Neuron (in vitro differentiated cells): ENCODE results near the gene PRR35.

Experiments
- H2AFZ ChIP-seq: one replicate; pipeline ENCODE4 v1.6.1; 2013; ENCODE audit warnings: low read depth, mild to moderate bottlenecking, inconsistent platforms, low read length, moderate library complexity
- H3K27me3 ChIP-seq: one replicate; pipeline ENCODE4 v1.6.1; 2013; ENCODE audit warnings: low read length; ENCODE audit not compliant: insufficient read depth
- H3K36me3 ChIP-seq: one replicate; pipeline ENCODE4 v1.6.1; 2013; ENCODE audit warnings: low read length; ENCODE audit not compliant: insufficient read depth
- H3K4me1 ChIP-seq: one replicate; pipeline ENCODE4 v1.6.1; 2013; ENCODE audit warnings: low read length; ENCODE audit not compliant: insufficient read depth
- H3K4me3 ChIP-seq: 2 replicates; pipeline ENCODE4 v1.5.1; 2013; ENCODE audit warnings: mild to moderate bottlenecking, low read length, moderate library complexity
- H3K9me3 ChIP-seq: one replicate; pipeline ENCODE4 v1.6.1; 2013; ENCODE audit warnings: low read length

Gene PRR35

GRCh38 chr16:533391-534123 lies 26.6 kb upstream of the PRR35 start:
- Histone ChIP-seq H3K4me3 (no peak overlapping the region), H3K27me3 (no peaks in the 10 kb centered on the region), H3K4me1 (peaks cover 9% of the 10 kb centered on the region)

DNA sequence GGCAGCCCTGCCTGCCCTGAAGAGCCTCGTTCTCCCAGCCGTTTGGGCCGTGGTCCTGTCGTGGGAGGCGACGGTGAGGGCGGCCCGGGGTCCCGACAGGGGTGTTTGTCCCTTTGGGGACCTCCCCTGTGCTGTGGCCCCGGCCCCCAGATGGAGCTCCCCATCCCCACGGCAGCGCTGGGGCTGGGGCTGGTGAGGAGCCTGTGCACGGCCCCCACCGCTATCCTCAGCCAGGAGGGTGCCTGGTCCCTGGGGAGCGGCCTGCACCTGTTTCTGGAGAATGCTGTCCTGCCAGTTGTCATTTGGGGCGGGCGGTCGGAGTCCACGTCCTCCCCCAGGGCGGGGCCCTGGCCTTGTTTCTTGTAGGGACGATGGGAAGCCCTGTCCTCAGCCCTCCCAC lies 26.1 kb upstream of the PRR35 start:
- peaks cover 3% of the 10 kb centered on the region for H3K4me1 ChIP-seq
- H3K9me3 ChIP-seq, result no peaks in the 10 kb centered on the region
- no peak overlapping the region for H2AFZ ChIP-seq
- no peak overlapping the region for H3K4me3 ChIP-seq
- peaks cover 11% of the 10 kb centered on the region for H3K36me3 ChIP-seq
- H3K27me3 ChIP-seq, result no peaks in the 10 kb centered on the region

More at GRCh38 chr16:533391-534123, 26.6 kb upstream of the PRR35 start:
- Histone ChIP-seq H2AFZ (no peak overlapping the region), H3K9me3 (no peaks in the 10 kb centered on the region), H3K36me3 (peaks cover 10% of the 10 kb centered on the region)

DNA sequence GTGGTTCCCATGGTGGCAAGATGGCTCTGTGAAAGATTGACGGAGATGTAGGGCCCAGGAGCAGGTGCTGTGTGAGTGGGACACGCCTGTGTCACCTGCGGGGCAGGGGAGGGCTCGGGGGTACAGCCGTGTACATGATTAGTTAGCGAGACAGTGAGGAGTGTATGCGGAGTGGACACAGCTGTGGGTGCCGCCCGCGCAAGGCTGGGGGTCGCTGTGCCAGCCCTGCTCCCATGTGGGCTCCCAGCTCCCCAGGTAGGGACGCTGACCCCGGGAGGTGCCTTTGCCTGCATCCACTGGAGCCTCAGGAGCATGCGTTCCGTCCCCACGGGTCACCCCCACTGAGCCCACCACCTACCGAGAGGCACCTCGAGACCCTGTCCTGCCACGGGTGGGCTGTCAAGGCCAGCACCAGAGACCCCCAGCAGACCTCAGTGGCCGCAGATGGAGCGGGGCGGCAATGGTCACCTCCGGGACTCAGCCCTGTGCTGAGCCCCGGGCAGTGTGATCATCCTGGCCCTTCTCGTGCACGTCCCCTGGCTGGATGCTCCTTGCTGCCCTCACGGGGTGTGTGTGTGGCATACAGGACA lies 25.2 kb upstream of the PRR35 start:
- Histone ChIP-seq H2AFZ (no peak overlapping the region), H3K27me3 (no peaks in the 10 kb centered on the region), H3K4me1 (no peaks in the 10 kb centered on the region), H3K4me3 (no peak overlapping the region), H3K36me3 (peaks cover 11% of the 10 kb centered on the region), H3K9me3 (no peaks in the 10 kb centered on the region)

- Histone ChIP-seq H2AFZ (no peak overlapping the region), H3K4me3 (no peak overlapping the region), H3K27me3 (no peaks in the 10 kb centered on the region)
These were observed 24.5 kb upstream of the PRR35 start for GRCh38 chr16:535446-536405.

GRCh38 chr16:536746-537145 lies 23.4 kb upstream of the PRR35 start:
- peaks cover 11% of the 10 kb centered on the region for H3K36me3 ChIP-seq
- no peaks in the 10 kb centered on the region for H3K27me3 ChIP-seq
- H2AFZ ChIP-seq, result no peak overlapping the region
- H3K4me3 ChIP-seq, result no peak overlapping the region
- no peaks in the 10 kb centered on the region for H3K9me3 ChIP-seq
- no peaks in the 10 kb centered on the region for H3K4me1 ChIP-seq

More at GRCh38 chr16:535446-536405, 24.5 kb upstream of the PRR35 start:
- H3K36me3 ChIP-seq, result peaks cover 11% of the 10 kb centered on the region
- no peaks in the 10 kb centered on the region for H3K4me1 ChIP-seq
- H3K9me3 ChIP-seq, result no peaks in the 10 kb centered on the region

DNA sequence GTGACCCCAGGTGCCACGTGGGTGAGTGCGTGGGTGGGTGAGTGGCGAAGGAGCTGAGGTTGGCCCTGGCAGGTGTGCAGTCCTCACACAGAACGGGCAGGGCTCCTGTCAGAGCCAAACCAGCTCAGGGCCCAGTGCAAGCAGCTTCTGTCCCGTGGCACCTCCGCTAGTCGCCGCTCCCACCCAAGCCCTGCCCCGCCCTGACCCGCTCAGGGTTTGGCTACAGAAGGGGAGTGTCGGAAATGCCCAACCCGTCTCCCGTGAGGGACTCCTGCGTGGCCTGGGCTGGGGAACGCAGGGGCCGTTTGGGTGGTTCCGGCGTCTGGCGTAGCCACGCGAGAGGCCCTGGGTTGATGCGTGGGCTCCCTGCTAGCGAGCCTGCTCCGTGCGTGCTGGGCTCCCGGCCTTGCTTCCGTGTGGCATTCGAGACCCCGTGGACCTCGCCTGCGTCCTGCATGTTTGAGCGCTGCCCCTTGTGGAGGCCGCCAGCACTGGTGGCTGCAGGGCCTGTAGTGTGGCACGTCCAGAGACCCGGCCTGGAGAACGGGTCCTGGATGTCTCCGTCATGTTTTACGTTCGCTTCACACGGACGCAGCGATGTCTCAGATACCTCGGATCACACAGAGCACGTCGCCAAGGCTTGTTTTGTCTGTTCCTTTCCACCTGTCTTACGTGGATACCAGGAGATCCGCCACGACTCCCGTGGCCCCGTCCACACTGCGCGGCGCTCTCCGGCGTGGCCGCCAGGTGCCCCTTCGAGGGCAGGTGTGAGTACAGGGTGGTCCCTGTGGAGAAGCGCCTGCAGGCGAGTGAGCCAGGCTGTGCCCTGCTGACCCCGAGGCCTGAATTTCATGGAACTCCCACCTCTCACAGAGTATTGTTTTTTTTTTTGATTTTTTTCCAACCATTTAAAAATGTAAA lies 22.5 kb upstream of the PRR35 start:
- no peak overlapping the region for H3K4me3 ChIP-seq
- peaks cover 11% of the 10 kb centered on the region for H3K36me3 ChIP-seq
- H3K27me3 ChIP-seq, result no peaks in the 10 kb centered on the region
- H2AFZ ChIP-seq, result no peak overlapping the region
- no peaks in the 10 kb centered on the region for H3K9me3 ChIP-seq
- no peaks in the 10 kb centered on the region for H3K4me1 ChIP-seq

GRCh38 chr16:539901-540530 lies 20.2 kb upstream of the PRR35 start:
- peaks cover 11% of the 10 kb centered on the region for H3K36me3 ChIP-seq
- no peaks in the 10 kb centered on the region for H3K27me3 ChIP-seq
- no peaks in the 10 kb centered on the region for H3K9me3 ChIP-seq
- H3K4me1 ChIP-seq, result no peaks in the 10 kb centered on the region
- H2AFZ ChIP-seq, result no peak overlapping the region
- no peak overlapping the region for H3K4me3 ChIP-seq

DNA sequence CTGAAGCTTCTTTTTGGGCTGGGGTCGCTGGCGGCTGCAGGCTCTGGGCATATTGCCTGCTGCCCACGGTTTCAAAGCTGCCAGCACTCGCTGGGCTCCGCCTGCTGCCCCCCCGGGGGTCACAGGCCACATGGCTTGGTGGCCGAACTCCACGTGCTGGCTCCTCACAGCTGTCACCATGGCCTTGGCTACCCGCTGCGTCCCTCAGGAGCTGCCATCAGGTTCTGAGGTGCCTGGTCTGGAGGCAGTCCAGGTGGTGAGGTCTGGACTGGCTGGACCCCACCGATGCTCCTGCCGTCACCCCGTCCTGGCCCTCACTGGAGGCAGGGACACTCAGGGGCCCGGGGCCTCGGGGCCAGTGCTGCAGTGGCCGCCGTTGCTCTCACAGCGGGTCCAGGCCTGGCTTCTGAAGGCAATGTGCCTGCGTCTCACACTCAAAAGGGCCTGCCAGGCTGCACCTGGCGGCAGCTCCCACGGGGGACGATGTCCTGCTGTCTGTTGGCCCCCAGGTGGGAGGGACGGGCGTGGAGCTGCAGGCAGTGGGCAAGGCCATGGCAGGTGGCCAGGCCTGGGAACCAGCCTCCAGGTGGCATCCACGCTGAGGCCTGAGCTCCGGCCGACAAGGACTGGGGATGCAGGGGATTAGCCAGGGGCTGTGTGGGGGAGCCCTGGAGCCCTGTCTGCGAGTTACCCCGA lies 19.4 kb upstream of the PRR35 start:
- no peaks in the 10 kb centered on the region for H3K9me3 ChIP-seq
- peaks cover 8% of the 10 kb centered on the region for H3K36me3 ChIP-seq
- no peak overlapping the region for H2AFZ ChIP-seq
- no peak overlapping the region for H3K4me3 ChIP-seq
- no peaks in the 10 kb centered on the region for H3K27me3 ChIP-seq
- no peaks in the 10 kb centered on the region for H3K4me1 ChIP-seq

DNA sequence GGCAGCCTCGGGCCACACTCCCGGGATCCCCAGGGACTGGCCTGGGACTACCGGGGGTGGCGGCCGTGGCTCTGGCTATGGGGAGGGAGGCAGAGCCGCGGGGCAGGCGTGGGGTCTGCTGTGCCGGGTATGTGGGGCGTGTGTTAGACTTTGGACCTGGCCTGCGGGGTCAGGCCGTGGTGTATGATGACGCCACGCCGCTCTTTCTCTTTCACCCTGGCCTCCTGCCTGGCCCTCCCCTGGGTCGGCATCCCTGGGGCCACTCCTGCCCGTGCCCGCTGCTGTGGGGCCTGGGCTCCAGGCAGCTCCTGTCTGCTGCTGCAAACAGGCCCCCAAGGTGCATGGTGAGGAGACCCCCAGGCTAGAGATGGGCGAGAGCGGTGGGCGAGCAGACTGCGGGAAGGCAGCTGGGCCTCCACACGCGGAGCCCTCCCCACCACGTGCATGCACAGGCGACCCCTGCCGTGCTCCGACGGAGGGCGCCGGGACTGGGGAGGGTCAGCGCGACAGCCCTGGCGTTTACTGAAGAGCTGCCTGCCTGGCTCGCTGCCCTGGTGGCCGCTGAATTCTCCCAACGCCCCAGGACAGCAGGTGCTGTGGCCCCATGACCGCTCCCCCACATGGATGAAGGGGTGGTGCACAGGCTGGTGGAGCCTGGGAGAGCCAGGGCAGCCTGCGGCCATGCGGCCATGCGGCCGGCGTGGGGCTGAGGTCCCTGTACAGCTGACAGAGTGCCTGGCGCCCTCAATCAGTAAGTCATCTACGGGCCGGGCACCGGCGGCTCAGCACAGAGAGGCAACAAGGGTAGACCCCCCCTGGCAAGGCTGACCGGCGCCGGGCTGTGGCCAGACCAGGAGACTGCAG lies 16.7 kb upstream of the PRR35 start:
- Histone ChIP-seq H3K4me3 (no peak overlapping the region), H2AFZ (no peak overlapping the region), H3K27me3 (no peaks in the 10 kb centered on the region), H3K36me3 (peaks cover 8% of the 10 kb centered on the region), H3K9me3 (no peaks in the 10 kb centered on the region), H3K4me1 (no peaks in the 10 kb centered on the region)

GRCh38 chr16:544517-544916 lies 15.7 kb upstream of the PRR35 start:
- Histone ChIP-seq H3K4me3 (no peak overlapping the region), H3K27me3 (no peaks in the 10 kb centered on the region), H3K9me3 (no peaks in the 10 kb centered on the region), H3K36me3 (peaks cover 11% of the 10 kb centered on the region), H2AFZ (no peak overlapping the region), H3K4me1 (no peaks in the 10 kb centered on the region)
